HG03571 (cell line): ENCODE results near the gene OST4.
"Not testable (repeated sequence)": the region's sequence is repeated elsewhere in the genome, so short reads cannot be mapped to it uniquely, and the experiment has no call there.

Experiments used
- ATAC-seq: cut with Tn5 transposase; IDR thresholded peaks from one replicate; pipeline ENCODE4 v1.9.1; 2021; ENCODE audit not compliant: unreplicated experiment

OST4 gene

DNA sequence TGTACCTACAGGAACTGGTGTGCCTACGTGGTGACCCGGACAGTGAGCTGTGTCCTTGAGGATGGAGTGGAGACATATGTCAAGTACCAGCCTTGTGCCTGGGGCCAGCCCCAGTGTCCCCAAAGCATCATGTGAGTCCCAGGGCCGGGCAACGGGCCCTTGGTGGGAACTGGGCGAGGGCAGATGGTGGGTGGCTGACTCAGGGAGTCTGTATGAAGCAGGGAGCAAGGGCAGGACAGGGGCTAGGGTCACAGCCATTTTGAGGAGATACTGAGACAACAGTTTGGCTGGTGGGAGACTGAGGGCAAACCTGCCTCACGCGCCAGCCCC is 8.7 kb upstream of the OST4 start:
- no peak for ATAC-seq

DNA sequence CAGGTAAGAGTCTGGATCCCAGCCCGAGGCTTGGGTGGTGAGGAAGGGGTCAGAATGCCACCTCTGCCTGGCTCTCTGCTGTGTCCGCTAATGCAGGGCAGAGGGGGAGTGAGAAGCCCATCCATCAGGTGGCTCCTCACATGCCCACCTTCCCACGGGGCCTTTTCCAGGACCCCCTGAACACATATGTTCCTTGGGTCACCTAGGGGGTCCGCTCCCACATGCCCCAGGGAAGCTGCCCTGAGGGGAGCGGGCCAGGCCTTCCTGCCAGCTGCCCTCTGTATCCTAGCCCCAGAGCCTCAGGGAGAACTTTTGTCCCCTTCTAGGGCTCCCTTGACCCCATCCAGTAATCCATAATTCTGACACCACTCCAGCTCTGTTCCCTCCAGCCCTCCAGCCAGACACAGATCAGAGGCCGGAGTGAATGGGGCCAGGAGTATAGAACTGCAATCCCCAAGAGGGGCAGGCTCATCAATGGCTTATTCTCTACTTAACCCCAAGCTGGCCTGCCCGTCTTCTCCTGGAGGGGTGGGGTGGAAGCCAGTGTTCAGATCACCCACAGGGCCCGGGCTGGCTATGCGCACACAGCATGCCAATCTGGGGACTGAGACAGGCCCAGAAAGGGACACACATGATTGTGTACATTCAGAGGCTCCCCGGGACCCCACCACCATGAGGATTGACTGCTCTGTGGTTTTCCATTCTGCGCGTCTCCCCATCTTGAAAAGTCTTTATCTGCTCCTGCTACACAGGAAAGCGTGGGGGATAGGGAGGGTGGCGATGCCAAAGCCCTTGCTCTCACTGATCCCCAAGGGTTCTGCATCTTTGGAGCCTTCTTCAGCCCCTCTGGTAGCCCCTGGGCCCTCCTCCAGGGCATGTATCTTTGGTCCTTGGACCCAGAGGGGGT is 8.0 kb upstream of the OST4 start:
- ATAC-seq = no peak

DNA sequence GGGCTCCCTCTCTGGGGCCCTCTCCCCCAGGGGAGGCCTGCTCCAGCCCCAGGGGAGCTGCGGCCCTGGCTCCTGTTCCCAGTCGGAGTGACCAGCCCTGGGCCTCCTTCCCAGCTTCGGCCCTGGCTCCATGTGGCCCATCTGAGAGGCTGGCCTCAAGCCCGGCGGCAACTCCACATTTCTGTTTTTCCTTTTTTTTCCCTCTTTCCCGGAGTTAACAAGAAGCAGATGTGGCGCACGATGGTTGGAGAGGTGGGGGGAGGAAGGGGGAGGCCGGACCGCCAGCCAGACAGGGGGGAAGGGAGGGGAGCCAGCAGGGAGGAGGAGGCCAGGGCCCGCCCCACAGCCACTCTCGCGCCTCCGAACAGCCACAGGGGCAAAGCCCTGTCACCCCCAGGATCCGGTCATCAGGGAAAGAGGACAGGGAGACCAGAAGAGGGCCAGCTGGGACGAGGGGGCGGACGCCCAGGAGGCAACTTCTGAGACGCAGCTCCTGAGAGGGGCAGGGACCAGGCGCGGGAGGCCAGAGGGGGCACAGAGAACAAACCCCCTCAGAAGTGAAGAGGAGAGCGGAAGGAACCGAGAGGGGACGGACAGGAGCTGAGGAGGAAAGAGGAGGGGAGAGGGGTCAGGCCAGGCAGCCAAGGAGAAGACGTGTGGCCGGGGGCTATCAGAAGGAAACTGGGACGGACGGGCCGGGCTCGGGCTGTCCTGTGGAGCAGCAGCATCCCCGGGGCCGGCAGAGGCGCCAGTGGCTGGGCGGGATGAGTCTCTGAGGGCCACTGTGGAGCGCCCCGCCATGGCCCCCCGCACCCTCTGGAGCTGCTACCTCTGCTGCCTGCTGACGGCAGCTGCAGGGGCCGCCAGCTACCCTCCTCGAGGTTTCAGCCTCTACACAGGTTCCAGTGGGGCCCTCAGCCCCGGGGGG is 7.1 kb upstream of the OST4 start, which contains the start of gene EMILIN1:
EMILIN1 (plus strand) TSS at position 349 of the 928 bp plus-strand sequence; CDS start at position 800, 451 bp downstream.
- no peak for ATAC-seq

DNA sequence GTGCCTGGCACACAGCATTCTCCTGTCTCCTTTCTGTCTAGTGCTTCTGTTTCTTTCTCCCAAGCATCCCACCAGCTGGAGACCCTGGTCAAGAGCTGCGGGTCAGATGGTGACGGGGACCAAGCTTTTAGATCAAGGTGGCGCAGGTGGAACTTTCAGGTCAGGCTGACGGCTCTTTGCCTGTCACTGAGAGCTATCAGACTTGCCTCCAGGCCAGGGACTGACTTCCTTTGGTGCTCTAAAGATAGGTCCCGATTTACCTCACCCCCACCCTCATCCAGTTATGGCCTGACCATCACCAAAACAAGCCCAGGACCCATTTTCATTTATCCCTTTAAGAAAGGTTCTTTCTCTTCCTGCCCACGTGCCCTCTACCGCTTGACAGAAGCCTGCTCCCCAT is 5.8 kb upstream of the OST4 start:
- ATAC-seq = no peak

DNA sequence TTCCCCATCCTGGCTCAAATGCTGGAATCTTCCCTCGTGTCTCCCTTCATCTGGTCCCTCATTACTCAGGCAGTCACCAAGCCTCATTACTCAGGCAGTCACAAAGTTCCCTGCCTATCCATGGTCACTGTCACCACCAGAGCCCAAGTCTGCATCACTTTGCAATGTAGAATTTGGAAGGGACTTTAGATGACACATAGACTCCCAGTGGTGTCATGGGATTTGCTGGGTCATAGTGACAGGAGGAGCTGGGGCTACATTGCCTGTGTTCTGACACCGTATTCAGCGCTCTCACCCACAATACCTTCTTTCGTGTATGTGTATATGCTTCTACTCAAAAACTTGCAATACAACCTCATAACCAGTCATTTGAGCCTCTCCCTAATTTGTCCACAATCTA is 4.9 kb upstream of the OST4 start:
- no peak for ATAC-seq

DNA sequence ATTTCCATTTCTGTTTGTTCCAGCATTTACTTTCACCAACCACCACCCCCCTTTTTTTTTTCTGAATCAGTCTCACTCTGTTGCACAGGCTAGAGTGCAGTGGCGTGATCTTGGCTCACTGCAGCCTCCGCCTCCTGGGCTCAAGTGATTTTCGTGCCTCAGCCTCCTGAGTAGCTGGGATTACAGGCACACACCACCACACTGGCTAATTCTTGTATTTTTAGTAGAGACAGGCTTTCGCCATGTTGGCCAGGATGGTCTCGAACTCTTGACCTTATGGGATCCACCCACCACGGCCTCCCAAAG is 4.1 kb upstream of the OST4 start:
- not testable (repeated sequence) for ATAC-seq

DNA sequence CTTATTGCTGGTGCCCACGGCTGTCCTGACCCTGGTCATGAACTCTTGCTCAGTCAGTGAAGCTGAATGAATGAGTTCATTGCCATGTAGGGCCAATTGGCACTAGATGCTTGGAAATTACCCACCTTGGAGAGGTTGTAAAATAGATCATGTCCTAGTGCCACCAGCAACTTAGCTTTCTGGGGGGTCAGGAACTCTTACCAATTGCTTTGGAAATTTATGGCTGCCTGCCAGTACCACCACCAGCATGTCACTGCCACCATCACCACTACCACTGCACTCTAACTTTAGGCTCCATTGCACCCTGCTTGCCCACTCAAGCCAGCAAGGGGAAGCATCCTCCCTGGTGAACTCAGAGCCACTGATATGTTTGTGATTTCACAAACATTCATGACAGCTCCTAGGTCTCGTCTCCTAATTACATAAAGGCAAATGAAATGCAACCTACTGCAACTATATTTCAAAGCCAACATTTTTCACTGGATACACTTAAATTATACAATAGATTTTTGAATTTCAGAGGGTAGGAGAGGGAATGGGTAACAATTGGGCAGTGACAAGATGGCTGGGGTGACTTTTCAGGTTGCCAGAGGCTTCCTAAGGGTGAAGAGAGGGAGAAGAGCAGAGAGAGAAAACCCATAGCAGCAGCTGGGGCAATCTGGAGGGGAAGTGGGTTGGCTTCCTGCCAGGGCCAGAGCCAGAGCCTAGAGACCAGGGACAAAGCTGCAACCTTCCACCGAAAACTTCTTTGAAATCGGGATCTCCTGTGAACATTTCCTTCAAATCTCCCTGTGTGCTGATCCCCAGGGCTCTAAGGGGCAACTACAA is 3.5 kb upstream of the OST4 start:
- ATAC-seq = no peak

DNA sequence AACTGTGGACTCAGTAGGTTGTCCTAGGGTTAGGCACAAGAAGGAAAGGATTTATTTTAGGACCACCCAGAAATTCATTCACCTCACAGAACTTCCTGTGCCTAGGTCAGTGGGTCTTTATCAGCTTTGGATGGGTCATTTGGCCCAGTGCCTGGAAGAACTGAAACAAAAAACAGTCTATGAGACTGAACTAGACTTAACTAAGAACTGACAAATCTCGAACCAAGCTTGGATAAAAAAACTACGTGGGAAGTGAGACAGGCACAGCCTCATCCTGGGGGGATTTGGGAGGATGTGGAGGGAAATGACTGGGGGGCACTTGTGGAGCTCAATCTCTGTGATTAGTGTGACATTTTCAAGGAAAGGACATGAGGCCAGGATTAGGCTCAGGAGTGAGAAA is 2.3 kb upstream of the OST4 start:
- ATAC-seq = no peak

DNA sequence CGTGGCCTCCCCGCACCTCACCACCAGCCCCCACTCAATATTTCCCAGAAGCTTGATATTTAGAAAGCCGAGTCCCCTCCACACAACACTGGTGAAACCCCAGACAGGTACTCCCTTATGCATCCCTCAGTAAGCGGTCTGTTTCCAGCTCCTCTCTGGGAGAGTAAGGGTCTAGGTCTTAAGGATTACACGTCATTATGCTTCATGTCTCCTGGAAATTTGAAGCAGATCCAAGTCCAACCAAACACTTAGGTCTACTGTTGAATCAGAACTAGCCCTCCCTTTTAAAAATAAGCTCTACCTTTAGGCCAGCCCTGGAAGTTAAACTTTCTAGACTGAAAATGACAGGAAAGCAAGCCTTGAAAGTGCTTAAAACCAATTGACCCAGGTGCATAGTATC is 1.5 kb upstream of the OST4 start:
- ATAC-seq = no peak

DNA sequence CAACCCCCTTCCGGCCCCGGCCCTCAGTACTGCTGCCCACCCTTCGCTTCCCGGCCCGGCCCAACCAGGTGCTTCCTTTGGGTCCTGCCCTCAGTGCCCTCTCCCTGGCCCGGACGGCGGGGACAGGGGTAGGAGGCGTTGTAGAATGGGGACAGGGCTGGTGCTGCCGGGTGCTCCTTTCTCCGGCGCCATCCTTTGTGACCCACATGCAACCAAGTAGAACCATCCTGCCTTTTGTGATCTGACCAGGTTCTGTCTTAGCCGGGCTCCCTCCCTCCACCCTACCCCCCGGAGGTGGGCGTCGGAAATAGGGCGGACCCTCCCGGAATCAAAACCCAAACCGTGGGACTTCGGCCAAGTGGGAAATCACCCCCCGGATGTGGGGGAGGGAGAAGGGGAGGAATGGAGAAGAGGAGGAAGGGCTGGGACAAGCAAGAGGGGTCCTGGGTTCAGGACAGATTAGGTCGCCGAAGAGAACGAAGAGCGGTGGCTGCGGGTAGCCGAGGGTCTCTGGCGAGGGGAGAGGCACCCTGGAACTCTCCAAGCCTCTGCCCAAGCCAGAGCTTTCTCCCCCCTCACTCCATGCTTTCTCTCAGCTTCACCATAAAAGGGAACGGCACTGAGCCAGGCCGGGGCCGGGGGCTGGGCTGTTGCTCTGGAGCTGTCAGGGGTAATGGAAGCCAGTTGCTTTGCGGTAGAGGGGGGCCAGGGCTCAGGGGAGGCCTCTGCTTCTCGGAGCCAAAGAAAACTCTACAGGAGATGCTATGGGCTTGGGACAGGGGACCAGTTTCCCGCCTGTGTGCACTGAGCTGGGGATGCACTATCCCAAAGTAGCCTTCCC is 756 bp upstream of the OST4 start:
- ATAC-seq = no peak

DNA sequence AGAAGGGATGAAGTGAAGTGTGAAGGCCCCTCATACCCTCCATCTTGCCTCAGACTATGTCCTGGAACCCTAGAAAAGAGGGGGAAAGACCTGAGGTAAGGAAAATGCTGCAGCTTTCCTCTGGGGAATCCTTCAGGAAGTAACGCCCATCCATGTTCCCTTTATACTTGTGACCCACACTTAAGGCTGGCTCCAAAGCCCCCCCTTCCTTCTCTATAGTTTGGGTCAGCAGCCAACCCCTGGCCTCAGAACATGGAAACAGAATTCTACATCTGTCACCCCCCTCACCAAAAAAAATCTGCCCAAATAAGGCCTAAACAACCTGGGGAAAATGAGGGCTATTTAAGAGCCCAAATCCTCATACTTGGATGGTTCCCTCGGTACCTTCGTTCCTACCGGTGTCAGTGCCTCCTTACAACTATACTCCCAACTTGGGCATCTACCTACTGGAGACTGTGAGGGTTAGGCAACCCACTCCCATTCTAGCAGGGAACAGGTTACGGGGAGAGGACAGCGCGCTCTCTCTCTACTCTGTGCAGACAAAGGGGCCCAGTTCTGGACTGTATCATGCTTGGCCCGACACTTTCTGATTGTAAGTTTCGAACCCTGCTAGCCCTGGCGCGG is 689 bp downstream of the OST4 start:
- ATAC-seq = peak; percentile 3

DNA sequence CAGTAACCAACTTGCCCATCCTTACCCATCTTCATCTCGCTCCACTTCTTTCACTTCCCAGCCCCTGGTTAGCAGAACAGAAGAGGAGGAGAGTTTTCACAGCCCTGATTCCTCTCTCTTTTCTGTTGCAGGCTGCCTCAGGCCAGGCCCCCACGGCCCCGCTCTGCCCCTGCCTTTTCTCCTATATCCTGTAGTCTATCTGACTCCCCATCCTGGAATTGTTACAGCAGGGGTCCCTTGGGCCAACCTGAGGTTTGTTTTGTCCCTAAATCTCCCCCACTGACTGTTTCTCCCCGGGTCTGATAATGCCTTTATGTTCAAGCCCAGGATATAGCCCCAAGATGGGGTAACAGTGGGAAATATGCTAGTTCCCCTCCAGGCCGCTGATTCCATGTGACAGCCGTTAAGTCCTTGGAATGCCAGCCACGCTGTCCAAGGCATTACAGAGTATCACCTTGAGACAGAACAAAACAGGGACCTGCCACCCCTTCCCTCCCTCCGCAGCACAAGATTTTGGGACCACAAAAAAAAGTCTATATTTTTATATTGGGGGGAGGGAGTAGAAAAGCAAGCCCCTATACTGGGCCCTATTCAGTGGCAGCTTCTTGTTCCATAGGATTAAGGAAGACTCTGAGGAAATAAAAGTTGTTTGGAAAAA is 1.4 kb downstream of the OST4 start:
- ATAC-seq = no peak

DNA sequence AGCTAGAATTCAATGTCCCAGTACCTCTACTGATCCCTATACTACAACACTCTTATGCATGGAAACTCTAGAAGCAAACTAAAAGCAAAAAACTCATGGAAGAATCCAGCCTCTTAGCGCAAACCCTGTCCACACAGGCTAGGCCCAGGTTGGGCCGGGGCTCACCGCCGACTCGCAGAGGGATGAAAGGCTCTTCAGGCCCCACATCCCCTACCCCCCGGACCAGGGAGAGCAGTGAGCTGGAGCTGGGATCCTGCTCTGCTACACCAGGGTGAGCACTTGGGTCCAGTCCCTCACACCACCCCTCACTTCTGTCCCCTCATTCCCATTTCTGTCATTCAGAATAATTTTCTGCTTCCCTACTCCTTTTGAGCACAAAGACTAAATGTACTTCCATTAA is 2.0 kb downstream of the OST4 start:
- no peak for ATAC-seq

DNA sequence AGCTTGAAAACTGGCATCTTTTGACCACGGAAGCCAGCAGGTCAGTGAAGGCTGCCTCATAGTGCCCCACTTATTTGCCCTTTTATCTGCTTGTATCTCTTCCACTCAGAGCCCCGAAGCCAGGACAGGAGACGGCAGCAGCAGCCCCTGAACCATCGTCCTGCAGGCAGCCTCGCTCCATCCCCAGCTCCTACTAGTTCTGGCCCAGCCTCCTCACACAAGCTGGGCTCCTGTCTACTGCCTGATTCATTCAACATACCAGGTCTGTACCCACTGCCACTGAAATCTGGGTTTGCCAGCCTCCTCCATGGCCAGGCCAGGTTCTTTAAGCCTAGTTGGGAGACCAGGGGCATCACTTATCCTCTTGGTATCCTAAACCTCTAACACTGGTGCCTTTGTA is 4.1 kb downstream of the OST4 start:
- no peak for ATAC-seq

DNA sequence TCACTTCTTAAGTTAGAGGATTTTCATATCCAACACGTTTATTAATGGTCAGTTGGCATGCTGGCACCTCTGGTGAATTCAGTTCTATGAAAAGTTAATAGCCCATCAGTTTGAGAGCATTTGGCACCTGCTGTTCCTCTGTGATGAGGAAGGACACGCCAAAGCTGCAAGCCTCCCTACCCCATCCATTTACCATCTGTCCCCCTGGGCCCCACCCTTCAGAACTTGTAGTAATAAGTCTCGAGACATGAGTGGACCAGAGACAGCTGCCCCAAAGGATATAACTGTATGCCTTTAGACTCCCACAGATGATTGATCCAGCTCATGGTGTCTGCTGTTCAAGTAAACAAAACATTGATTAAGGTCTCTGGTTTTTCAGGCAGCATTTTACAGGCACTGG is 6.3 kb downstream of the OST4 start:
- ATAC-seq = no peak

DNA sequence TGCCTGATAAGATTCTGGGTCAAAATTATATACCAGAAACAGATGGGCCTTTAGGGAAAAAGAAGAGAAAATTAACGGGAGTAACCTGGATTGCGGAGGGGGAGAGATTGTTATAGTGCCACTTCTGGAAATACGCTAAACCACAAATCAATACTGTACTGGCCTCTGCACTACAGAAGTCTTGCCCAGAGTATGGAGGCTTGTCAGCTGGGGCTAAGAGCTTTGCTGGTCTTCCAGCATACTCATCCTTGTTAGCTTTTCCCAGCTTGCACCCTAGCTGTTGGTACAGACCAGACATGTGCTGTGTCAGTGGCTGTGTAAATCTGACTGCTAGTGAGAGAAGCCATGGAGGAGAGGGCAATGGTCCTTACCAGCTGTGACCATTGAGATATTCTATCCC is 11.1 kb downstream of the OST4 start:
- no peak for ATAC-seq

DNA sequence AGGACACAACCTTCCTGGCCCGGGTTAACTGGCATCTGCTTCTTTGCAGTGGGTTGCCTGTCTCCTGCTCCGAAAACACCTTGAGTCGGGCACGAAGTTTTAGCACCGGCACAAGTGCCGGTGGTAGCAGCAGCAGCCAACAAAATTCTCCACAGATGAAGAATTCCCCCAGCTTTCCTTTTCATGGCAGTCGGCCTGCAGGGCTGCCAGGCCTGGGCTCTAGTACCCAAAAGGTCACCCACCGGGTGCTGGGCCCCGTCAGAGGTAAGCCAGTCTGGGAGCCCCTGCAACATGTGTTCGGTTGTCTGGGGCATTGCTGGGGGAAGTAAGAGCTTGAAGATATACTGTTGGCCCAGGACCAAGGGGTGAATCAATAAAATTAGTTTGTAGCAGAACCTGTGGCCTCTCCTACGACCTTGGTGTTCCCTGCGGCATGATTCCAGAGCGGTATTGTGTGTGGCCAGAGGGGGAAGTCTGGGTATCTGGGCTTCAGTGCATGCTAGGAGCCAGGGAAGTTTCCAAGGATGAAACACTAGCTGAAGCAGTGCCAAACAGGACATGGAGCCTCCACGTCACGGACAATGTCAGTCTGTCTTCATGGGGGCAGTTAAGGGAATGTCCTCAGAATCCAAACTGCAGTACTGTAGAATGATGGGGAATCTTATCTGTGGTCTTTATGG is 12.2 kb downstream of the OST4 start:
- ATAC-seq = no peak

DNA sequence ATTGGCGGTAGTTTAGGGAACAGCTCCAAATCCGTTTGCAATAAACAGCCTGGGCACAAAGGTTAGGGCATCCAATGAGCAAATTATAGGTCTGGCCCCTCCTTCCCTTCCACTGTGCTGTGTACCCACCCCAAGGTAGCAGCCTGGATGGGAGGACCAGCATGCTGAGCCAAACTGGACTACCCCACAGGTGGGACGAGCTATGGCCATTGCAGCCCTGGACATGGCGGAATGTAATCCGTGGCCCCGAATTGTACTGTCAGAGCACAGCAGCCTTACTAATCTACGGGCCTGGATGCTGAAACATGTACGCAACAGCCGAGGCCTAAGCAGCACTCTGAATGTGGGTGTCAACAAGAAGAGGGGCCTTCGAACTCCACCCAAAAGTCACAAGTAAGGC is 13.2 kb downstream of the OST4 start:
- ATAC-seq = no peak

DNA sequence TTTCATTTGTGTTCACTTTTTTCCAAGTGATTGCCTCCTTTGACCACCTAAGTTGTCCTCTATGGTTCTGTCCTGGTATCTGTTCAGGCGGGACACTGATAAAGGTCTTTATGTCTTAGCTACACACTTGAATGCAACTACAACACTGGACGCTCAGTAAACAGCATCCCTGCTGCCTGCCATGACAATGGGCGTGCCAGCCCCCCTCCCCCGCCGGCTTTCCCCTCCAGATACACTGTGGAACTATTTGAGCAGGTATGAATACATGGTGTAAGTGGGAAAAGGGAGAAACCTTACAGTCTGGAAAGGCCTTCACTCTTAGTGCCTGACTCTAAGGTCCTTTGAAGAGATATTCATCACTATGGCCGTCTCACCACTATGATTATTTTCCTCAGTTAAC is 14.3 kb downstream of the OST4 start:
- no peak for ATAC-seq
